Esophagus squamous epithelium (tissue), 4 donors: ENCODE data around the gene CHRM2.

ENCODE experiments used
- CTCF ChIP-seq, 6 experiments: fragments of 450-650 bp in 4 of 6; fragments of 200-600 bp in 2 of 6; sonication (generic) in 2 of 6; IDR thresholded peaks; one replicate each; pipeline ENCODE4 v1.5.1; 2016 to 2019; ENCODE audit warnings: antibody characterized with exemption in 6 of 6, mild to moderate bottlenecking in 4 of 6, moderate library complexity in 4 of 6
- POLR2A ChIP-seq, 4 donors: fragments of 450-650 bp; IDR thresholded peaks; one replicate each; pipeline ENCODE4 v1.6.1; 2017; ENCODE audit warnings: antibody characterized with exemption in 4 of 4, mild to moderate bottlenecking in 4 of 4, moderate library complexity in 3 of 4

- no peak for TF ChIP-seq CTCF (IDR thresholded peaks at IDR 0.05)
- TF ChIP-seq POLR2A (IDR thresholded peaks at IDR 0.05): no peak
Measured at GRCh38 chr7:136847858-136848257, 20.6 kb upstream of the CHRM2 start.
